B cell (primary cell): ENCODE measurements around the gene FGF8. TPM values are rescaled to one million over a fixed set of nuclear protein-coding genes. Genes with fewer than 3 reads are reported as not detected.

Experiments used
- ATAC-seq: fragments of 200-7000 bp; cut with Tn5 transposase; one replicate; pipeline ENCODE4 v1.10.0; 2021; ENCODE audit warnings: low read depth, mild to moderate bottlenecking, moderate number of reproducible peaks, moderate library complexity
- CTCF ChIA-PET: fragments of 350-600 bp; sonication (Branson Sonifier 250); formaldehyde crosslinking; loops from one replicate; lab custom pipeline; 2021; ENCODE audit warnings: antibody characterized with exemption, inconsistent platforms; lab: Charles Lee
- POLR2A ChIA-PET: fragments of 350-600 bp; sonication (Branson Sonifier 250); formaldehyde crosslinking; loops from one replicate; lab custom pipeline; 2021; ENCODE audit warnings: antibody characterized with exemption; lab: Charles Lee
- DNase-seq: peaks from one replicate; pipeline ENCODE4 v3.0.0; 2013
- H2AFZ ChIP-seq: 2 replicates; pipeline ENCODE4 v1.6.1; 2012; ENCODE audit warnings: mild to moderate bottlenecking, low read depth, low read length; ENCODE audit not compliant: insufficient read depth, poor library complexity, severe bottlenecking
- H3K27ac ChIP-seq, 2 donors: 1 replicate in 1 of 2; 2 replicates in 1 of 2; pipeline ENCODE4 v1.5.1; 2012 to 2013; ENCODE audit warnings: low read length in 2 of 2, mild to moderate bottlenecking in 2 of 2, moderate library complexity in 1 of 2
- H3K27me3 ChIP-seq, 4 experiments: fragments of 200-600 bp in 1 of 4; sonication (generic) in 1 of 4; replicated peaks in 1 of 4; 1 replicate in 2 of 4; 2 replicates in 2 of 4; pipeline versions ENCODE4 v1.6.1 to v1.7.0; 2013 to 2016; ENCODE audit warnings: low read length in 3 of 4, mild to moderate bottlenecking in 2 of 4, mixed read lengths in 1 of 4, moderate library complexity in 1 of 4; ENCODE audit not compliant: insufficient read depth in 4 of 4, control insufficient read depth in 3 of 4; ENCODE audit errors: control extremely low read depth in 1 of 4
- H3K36me3 ChIP-seq, 2 experiments: replicated peaks in 1 of 2; 1 replicate in 1 of 2; 2 replicates in 1 of 2; pipeline versions ENCODE4 v1.6.1 to v1.7.1; 2013; ENCODE audit warnings: low read length in 1 of 2; ENCODE audit not compliant: insufficient read depth in 2 of 2, control insufficient read depth in 1 of 2; ENCODE audit errors: control extremely low read depth in 1 of 2, extremely low read depth in 1 of 2
- H3K4me1 ChIP-seq, 2 donors: fragments of 200-600 bp in 1 of 2; sonication (generic) in 1 of 2; 1 replicate in 1 of 2; 2 replicates in 1 of 2; pipeline versions ENCODE4 v1.5.1 to v1.6.1; 2013 to 2017; ENCODE audit warnings: low read length in 2 of 2; ENCODE audit not compliant: control insufficient read depth in 2 of 2, insufficient read depth in 2 of 2
- H3K4me2 ChIP-seq: replicated peaks from 2 replicates; pipeline ENCODE3; 2012; ENCODE audit warnings: mild to moderate bottlenecking, low read depth, low read length; ENCODE audit not compliant: poor library complexity, severe bottlenecking
- H3K4me3 ChIP-seq, 5 experiments: fragments of 200-600 bp in 1 of 5; sonication (generic) in 1 of 5; 1 replicate in 3 of 5; 2 replicates in 2 of 5; pipeline versions ENCODE4 v1.5.1 to v1.7.0; 2011 to 2016; ENCODE audit warnings: low read length in 4 of 5, mild to moderate bottlenecking in 4 of 5, low read depth in 2 of 5, control low read depth in 1 of 5, moderate library complexity in 1 of 5; ENCODE audit not compliant: insufficient read depth in 1 of 5; ENCODE audit errors: control extremely low read depth in 1 of 5, extremely low read depth in 1 of 5
- H3K79me2 ChIP-seq: fragments of 200-600 bp; sonication (generic); one replicate; pipeline ENCODE4 v1.6.0; 2016; ENCODE audit warnings: low read length; ENCODE audit not compliant: control insufficient read depth, insufficient read depth
- H3K9ac ChIP-seq: fragments of 200-600 bp; sonication (generic); 2 replicates; pipeline ENCODE4 v1.6.1; 2017; ENCODE audit warnings: mild to moderate bottlenecking, low read length, moderate library complexity
- H3K9me3 ChIP-seq, 3 donors: one replicate each; pipeline versions ENCODE4 v1.6.1 to v1.7.1; 2013; ENCODE audit warnings: low read length in 2 of 3; ENCODE audit not compliant: control insufficient read depth in 2 of 3, insufficient read depth in 1 of 3; ENCODE audit errors: control extremely low read depth in 1 of 3
- H4K20me1 ChIP-seq: 2 replicates; pipeline ENCODE4 v1.6.0; 2012; ENCODE audit warnings: mild to moderate bottlenecking, low read length; ENCODE audit not compliant: insufficient read depth, control insufficient read depth, poor library complexity, severe bottlenecking
- H3K27ac Mint-ChIP-seq: one replicate; pipeline ENCODE4 v1.8.0; 2021; ENCODE audit warnings: mixed read lengths
- H3K27me3 Mint-ChIP-seq: one replicate; pipeline ENCODE4 v1.8.0; 2021; ENCODE audit warnings: mixed read lengths
- H3K4me1 Mint-ChIP-seq: one replicate; pipeline ENCODE4 v1.8.0; 2021; ENCODE audit warnings: mixed read lengths
- H3K4me3 Mint-ChIP-seq: one replicate; pipeline ENCODE4 v1.8.0; 2021; ENCODE audit warnings: mixed read lengths
- H3K9me3 Mint-ChIP-seq: one replicate; pipeline ENCODE4 v1.8.0; 2022; ENCODE audit warnings: mixed read lengths; ENCODE audit not compliant: insufficient read depth
- EZH2 ChIP-seq: IDR thresholded peaks from 2 replicates; pipeline ENCODE4 v1.6.1; 2012; ENCODE audit warnings: borderline replicate concordance, low read depth, mild to moderate bottlenecking, moderate library complexity, low read length; ENCODE audit not compliant: insufficient read depth, poor library complexity, severe bottlenecking
- WGBS: methylation state at CpG from one replicate; pipeline ENCODE4 v1.1.5; 2013; ENCODE audit warnings: missing lambda C conversion rate; ENCODE audit not compliant: insufficient coverage; 5-methylcytosine and 5-hydroxymethylcytosine counted together
- intact Hi-C: fragments of 100-400 bp; cut with micrococcal nuclease; formaldehyde crosslinking; loops from one replicate; pipeline ENCODE4 v1.10.0; 2022
- polyA plus RNA-seq: library from polyadenylated mRNA; depleted of rRNA; stranded (reverse); fragments of >200 nt; gene quantifications from 2 replicates; pipeline ENCODE4 v1.2.3, GENCODE V29; 2012
- total RNA-seq, 2 donors: library from RNA; stranded (reverse); fragments of 120-200 nt in 1 of 2; gene quantifications; 1 replicate in 1 of 2; 2 replicates in 1 of 2; pipeline versions ENCODE4 v1.2.3 to v1.2.4, GENCODE V29; 2013 to 2022
- TF ChIP-seq, protein P1 (sequence below): fragments of 200-600 bp; IDR thresholded peaks from one replicate; pipeline ENCODE4 v1.8.0; 2022; ENCODE audit warnings: antibody characterized with exemption, mild to moderate bottlenecking

FGF8 gene
- total and polyA plus RNA-seq, 2 donors (not counting 1 experiment from before 2014, with no cell fraction given): not detected

DNA sequence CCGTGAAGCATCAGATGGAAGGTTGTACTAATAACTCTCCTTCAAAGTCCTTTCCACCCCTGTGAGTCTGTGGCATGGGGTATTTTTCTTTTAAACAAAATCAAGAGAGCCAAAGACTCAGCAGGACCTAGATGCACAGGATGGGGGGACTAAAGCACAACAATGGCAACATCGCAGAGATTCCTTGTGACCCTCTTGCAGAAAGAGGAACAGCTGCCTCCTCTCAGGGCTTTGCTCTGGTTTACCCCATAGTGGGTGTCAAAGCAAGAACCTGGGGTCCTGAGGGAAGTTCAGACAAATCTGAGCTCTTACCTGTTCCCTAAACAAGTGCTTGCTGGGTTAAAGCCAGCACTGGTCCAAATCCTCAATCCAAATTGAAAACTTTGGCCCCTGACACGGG is 39.2 kb downstream of the FGF8 start:
- Histone ChIP-seq H3K27me3 (peaks cover 0 to 21% (median 0%) of the 10 kb centered on the region in 4 experiments), H3K9me3 (peaks cover 0 to 3% (median 2%) of the 10 kb centered on the region in 3 donors), H3K9ac (no peak overlapping the region), H2AFZ (no peak overlapping the region), H3K4me3 (no peak overlapping the region), H3K79me2 (no peaks in the 10 kb centered on the region), H3K36me3 (no peaks in the 10 kb centered on the region), H3K4me1 (no peaks in the 10 kb centered on the region), H4K20me1 (no peaks in the 10 kb centered on the region), H3K27ac (no peak overlapping the region), H3K4me2 (no peak overlapping the region)
- H3K27ac Mint-ChIP-seq: no peak overlapping the region
- no peaks in the 10 kb centered on the region for H3K4me1 Mint-ChIP-seq
- POLR2A ChIA-PET: no interaction called here
- CTCF ChIA-PET: no interaction called here
- intact Hi-C loops: no loop called here
- no peak for TF ChIP-seq EZH2
- TF ChIP-seq, protein P1, sequence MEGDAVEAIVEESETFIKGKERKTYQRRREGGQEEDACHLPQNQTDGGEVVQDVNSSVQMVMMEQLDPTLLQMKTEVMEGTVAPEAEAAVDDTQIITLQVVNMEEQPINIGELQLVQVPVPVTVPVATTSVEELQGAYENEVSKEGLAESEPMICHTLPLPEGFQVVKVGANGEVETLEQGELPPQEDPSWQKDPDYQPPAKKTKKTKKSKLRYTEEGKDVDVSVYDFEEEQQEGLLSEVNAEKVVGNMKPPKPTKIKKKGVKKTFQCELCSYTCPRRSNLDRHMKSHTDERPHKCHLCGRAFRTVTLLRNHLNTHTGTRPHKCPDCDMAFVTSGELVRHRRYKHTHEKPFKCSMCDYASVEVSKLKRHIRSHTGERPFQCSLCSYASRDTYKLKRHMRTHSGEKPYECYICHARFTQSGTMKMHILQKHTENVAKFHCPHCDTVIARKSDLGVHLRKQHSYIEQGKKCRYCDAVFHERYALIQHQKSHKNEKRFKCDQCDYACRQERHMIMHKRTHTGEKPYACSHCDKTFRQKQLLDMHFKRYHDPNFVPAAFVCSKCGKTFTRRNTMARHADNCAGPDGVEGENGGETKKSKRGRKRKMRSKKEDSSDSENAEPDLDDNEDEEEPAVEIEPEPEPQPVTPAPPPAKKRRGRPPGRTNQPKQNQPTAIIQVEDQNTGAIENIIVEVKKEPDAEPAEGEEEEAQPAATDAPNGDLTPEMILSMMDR: no peak
- peaks cover 34% of the 10 kb centered on the region for H3K27me3 Mint-ChIP-seq
- 47% methylated on average over 1 of the region's 3 CpGs for WGBS
- H3K9me3 Mint-ChIP-seq: no peaks in the 10 kb centered on the region
- no peak overlapping the region for H3K4me3 Mint-ChIP-seq
- ATAC-seq: no peak
- DNase-seq: no peak

DNA sequence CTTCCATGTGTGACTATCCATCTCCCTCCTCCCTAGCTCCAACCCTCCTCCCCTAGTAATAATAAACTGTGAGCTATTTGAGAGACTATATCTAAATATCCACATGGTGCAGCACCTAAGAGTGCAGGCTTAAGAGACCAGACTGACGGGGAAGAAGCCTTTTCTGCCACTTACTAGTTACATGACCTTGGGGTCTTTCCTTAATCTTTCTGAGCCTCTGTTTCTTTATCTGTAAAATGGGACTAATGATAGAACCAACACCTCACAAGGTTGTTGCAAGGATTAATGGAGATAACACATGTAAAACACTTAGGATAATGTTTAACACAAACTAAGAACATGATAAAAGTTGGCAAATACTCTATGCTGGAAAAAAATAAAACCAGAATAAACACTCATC is 43.8 kb downstream of the FGF8 start:
- Histone ChIP-seq H2AFZ (no peak overlapping the region), H3K36me3 (no peaks in the 10 kb centered on the region), H3K27me3 (peaks cover 0 to 6% (median 0%) of the 10 kb centered on the region in 4 experiments), H3K4me1 (no peaks in the 10 kb centered on the region), H3K79me2 (no peaks in the 10 kb centered on the region), H3K9ac (no peak overlapping the region), H3K9me3 (no peaks in the 10 kb centered on the region), H3K27ac (no peak overlapping the region), H3K4me3 (no peak overlapping the region), H4K20me1 (no peaks in the 10 kb centered on the region), H3K4me2 (no peak overlapping the region)
- TF ChIP-seq EZH2: no peak
- TF ChIP-seq, protein P1: no peak
- ChIA-PET CTCF (interaction anchor here (0.6 kb wide), 1 partner anchor 813 kb away, joined by 3 read pairs; no protein-coding TSS in a partner anchor), POLR2A (interaction anchor here (0.5 kb wide), 1 partner anchor 366 kb away, joined by 3 read pairs; no protein-coding TSS in a partner anchor)
- DNase-seq (no peak), ATAC-seq (no peak)
- intact Hi-C loops: no loop called here
- Mint-ChIP-seq H3K4me3 (no peak overlapping the region), H3K27ac (no peak overlapping the region), H3K27me3 (peaks cover 19% of the 10 kb centered on the region), H3K9me3 (no peaks in the 10 kb centered on the region), H3K4me1 (no peaks in the 10 kb centered on the region)
- no CpG with 5 or more reads among the region's 1 CpG for WGBS
